ENCODE measurements around the gene SLC17A9. TPM values are rescaled to one million over a fixed set of nuclear protein-coding genes. Genes with fewer than 3 reads are reported as not detected.

SLC17A9 gene
- total and polyA plus RNA-seq, 4 donors, result 0.69 to 2.4 (median 1.3) TPM

GRCh38 chr20:62997417-62998035 is 45.0 kb downstream of the SLC17A9 start:
- Histone ChIP-seq H3K9me3 (ENCODE audit: control insufficient read depth, insufficient read depth, low read length) (no peaks in the 10 kb centered on the region), H3K36me3 (ENCODE audit: control insufficient read depth, insufficient read depth, low read length) (no peaks in the 10 kb centered on the region), H3K27ac (ENCODE audit: low read depth, low read length) (no peak overlapping the region), H3K4me3 (ENCODE audit: low read depth, low read length) (no peak overlapping the region), H3K27me3 (ENCODE audit: control insufficient read depth, insufficient read depth, low read length) (peaks cover 51% of the 10 kb centered on the region), H3K4me1 (ENCODE audit: control insufficient read depth, insufficient read depth, low read length) (peaks cover 5% of the 10 kb centered on the region)
- no peak for DNase-seq (ENCODE audit: low read depth in 4 of 6, low spot score in 6 of 6)
- 50% methylated on average over 18 of the region's 20 CpGs for WGBS (ENCODE audit: insufficient coverage)

GRCh38 chr20:62998449-62998848 is 45.9 kb downstream of the SLC17A9 start:
- Histone ChIP-seq H3K4me1 (ENCODE audit: control insufficient read depth, insufficient read depth, low read length) (peaks cover 5% of the 10 kb centered on the region), H3K27ac (ENCODE audit: low read depth, low read length) (no peak overlapping the region), H3K9me3 (ENCODE audit: control insufficient read depth, insufficient read depth, low read length) (no peaks in the 10 kb centered on the region), H3K4me3 (ENCODE audit: low read depth, low read length) (no peak overlapping the region), H3K36me3 (ENCODE audit: control insufficient read depth, insufficient read depth, low read length) (no peaks in the 10 kb centered on the region), H3K27me3 (ENCODE audit: control insufficient read depth, insufficient read depth, low read length) (peaks cover 60% of the 10 kb centered on the region)
- DNase-seq (ENCODE audit: low read depth in 4 of 6, low spot score in 6 of 6), result no peak
- WGBS (ENCODE audit: insufficient coverage), result 97% methylated on average over 5 of the region's 5 CpGs

- Histone ChIP-seq H3K4me3 (ENCODE audit: low read depth, low read length) (no peak overlapping the region), H3K27me3 (ENCODE audit: control insufficient read depth, insufficient read depth, low read length) (peaks cover 68% of the 10 kb centered on the region), H3K9me3 (ENCODE audit: control insufficient read depth, insufficient read depth, low read length) (no peaks in the 10 kb centered on the region), H3K36me3 (ENCODE audit: control insufficient read depth, insufficient read depth, low read length) (no peaks in the 10 kb centered on the region), H3K4me1 (ENCODE audit: control insufficient read depth, insufficient read depth, low read length) (peaks cover 5% of the 10 kb centered on the region), H3K27ac (ENCODE audit: low read depth, low read length) (no peak overlapping the region)
- no peak for DNase-seq (ENCODE audit: low read depth in 4 of 6, low spot score in 6 of 6)
- WGBS (ENCODE audit: insufficient coverage), result 81% methylated on average over 16 of the region's 16 CpGs
These were observed 47.1 kb downstream of the SLC17A9 start for GRCh38 chr20:62999580-62999979.

GRCh38 chr20:63000036-63000435 is 47.5 kb downstream of the SLC17A9 start:
- H3K27me3 ChIP-seq (ENCODE audit: control insufficient read depth, insufficient read depth, low read length), result peaks cover 73% of the 10 kb centered on the region
- H3K4me1 ChIP-seq (ENCODE audit: control insufficient read depth, insufficient read depth, low read length), result peaks cover under 1% of the 10 kb centered on the region
- no peaks in the 10 kb centered on the region for H3K36me3 ChIP-seq (ENCODE audit: control insufficient read depth, insufficient read depth, low read length)
- no peaks in the 10 kb centered on the region for H3K9me3 ChIP-seq (ENCODE audit: control insufficient read depth, insufficient read depth, low read length)
- DNase-seq (ENCODE audit: low read depth in 4 of 6, low spot score in 6 of 6), result no peak
- 87% methylated on average over 11 of the region's 14 CpGs for WGBS (ENCODE audit: insufficient coverage)
- H3K4me3 ChIP-seq (ENCODE audit: low read depth, low read length), result no peak overlapping the region
- H3K27ac ChIP-seq (ENCODE audit: low read depth, low read length), result no peak overlapping the region

- WGBS (ENCODE audit: insufficient coverage), result 45% methylated on average over 4 of the region's 11 CpGs
- no peak for DNase-seq (ENCODE audit: low read depth in 4 of 6, low spot score in 6 of 6)
- no peaks in the 10 kb centered on the region for H3K9me3 ChIP-seq (ENCODE audit: control insufficient read depth, insufficient read depth, low read length)
- H3K36me3 ChIP-seq (ENCODE audit: control insufficient read depth, insufficient read depth, low read length), result no peaks in the 10 kb centered on the region
- peaks cover 5% of the 10 kb centered on the region for H3K4me1 ChIP-seq (ENCODE audit: control insufficient read depth, insufficient read depth, low read length)
- H3K4me3 ChIP-seq (ENCODE audit: low read depth, low read length), result no peak overlapping the region
- H3K27ac ChIP-seq (ENCODE audit: low read depth, low read length), result no peak overlapping the region
- H3K27me3 ChIP-seq (ENCODE audit: control insufficient read depth, insufficient read depth, low read length), result peaks cover 78% of the 10 kb centered on the region
These were observed 48.4 kb downstream of the SLC17A9 start for GRCh38 chr20:63000958-63001357.

GRCh38 chr20:63002511-63002910 is 50.0 kb downstream of the SLC17A9 start:
- H3K36me3 ChIP-seq (ENCODE audit: control insufficient read depth, insufficient read depth, low read length), result no peaks in the 10 kb centered on the region
- no peak for DNase-seq (ENCODE audit: low read depth in 4 of 6, low spot score in 6 of 6)
- H3K4me1 ChIP-seq (ENCODE audit: control insufficient read depth, insufficient read depth, low read length), result peaks cover 10% of the 10 kb centered on the region
- 82% methylated on average over 8 of the region's 11 CpGs for WGBS (ENCODE audit: insufficient coverage)
- H3K9me3 ChIP-seq (ENCODE audit: control insufficient read depth, insufficient read depth, low read length), result no peaks in the 10 kb centered on the region
- no peak overlapping the region for H3K4me3 ChIP-seq (ENCODE audit: low read depth, low read length)
- H3K27me3 ChIP-seq (ENCODE audit: control insufficient read depth, insufficient read depth, low read length), result peaks cover 82% of the 10 kb centered on the region
- no peak overlapping the region for H3K27ac ChIP-seq (ENCODE audit: low read depth, low read length)

- Histone ChIP-seq H3K4me3 (ENCODE audit: low read depth, low read length) (no peak overlapping the region), H3K27me3 (ENCODE audit: control insufficient read depth, insufficient read depth, low read length) (peaks cover 82% of the 10 kb centered on the region), H3K27ac (ENCODE audit: low read depth, low read length) (no peak overlapping the region), H3K4me1 (ENCODE audit: control insufficient read depth, insufficient read depth, low read length) (peaks cover 21% of the 10 kb centered on the region), H3K9me3 (ENCODE audit: control insufficient read depth, insufficient read depth, low read length) (no peaks in the 10 kb centered on the region), H3K36me3 (ENCODE audit: control insufficient read depth, insufficient read depth, low read length) (no peaks in the 10 kb centered on the region)
- 12% methylated on average over 10 of the region's 13 CpGs for WGBS (ENCODE audit: insufficient coverage)
- no peak for DNase-seq (ENCODE audit: low read depth in 4 of 6, low spot score in 6 of 6)
These were observed 51.0 kb downstream of the SLC17A9 start for GRCh38 chr20:63003546-63003945.

GRCh38 chr20:63004607-63005364 is 52.3 kb downstream of the SLC17A9 start:
- Histone ChIP-seq H3K4me1 (ENCODE audit: control insufficient read depth, insufficient read depth, low read length) (peaks cover 33% of the 10 kb centered on the region), H3K36me3 (ENCODE audit: control insufficient read depth, insufficient read depth, low read length) (no peaks in the 10 kb centered on the region), H3K4me3 (ENCODE audit: low read depth, low read length) (no peak overlapping the region), H3K27ac (ENCODE audit: low read depth, low read length) (no peak overlapping the region), H3K27me3 (ENCODE audit: control insufficient read depth, insufficient read depth, low read length) (peaks cover 84% of the 10 kb centered on the region), H3K9me3 (ENCODE audit: control insufficient read depth, insufficient read depth, low read length) (no peaks in the 10 kb centered on the region)
- 4% methylated on average over 38 of the region's 53 CpGs for WGBS (ENCODE audit: insufficient coverage)
- no peak for DNase-seq (ENCODE audit: low read depth in 4 of 6, low spot score in 6 of 6)

GRCh38 chr20:63005365-63005861 is 52.9 kb downstream of the SLC17A9 start:
- H3K27ac ChIP-seq (ENCODE audit: low read depth, low read length), result no peak overlapping the region
- peaks cover 39% of the 10 kb centered on the region for H3K4me1 ChIP-seq (ENCODE audit: control insufficient read depth, insufficient read depth, low read length)
- DNase-seq (ENCODE audit: low read depth in 4 of 6, low spot score in 6 of 6), result no peak
- WGBS (ENCODE audit: insufficient coverage), result 2% methylated on average over 43 of the region's 43 CpGs
- peaks cover 84% of the 10 kb centered on the region for H3K27me3 ChIP-seq (ENCODE audit: control insufficient read depth, insufficient read depth, low read length)
- no peaks in the 10 kb centered on the region for H3K36me3 ChIP-seq (ENCODE audit: control insufficient read depth, insufficient read depth, low read length)
- no peak overlapping the region for H3K4me3 ChIP-seq (ENCODE audit: low read depth, low read length)
- H3K9me3 ChIP-seq (ENCODE audit: control insufficient read depth, insufficient read depth, low read length), result no peaks in the 10 kb centered on the region

Data from spinal cord (tissue), 10 donors.